ENCODE measurements around the gene STK36.

- TF ChIP-seq, protein P1, sequence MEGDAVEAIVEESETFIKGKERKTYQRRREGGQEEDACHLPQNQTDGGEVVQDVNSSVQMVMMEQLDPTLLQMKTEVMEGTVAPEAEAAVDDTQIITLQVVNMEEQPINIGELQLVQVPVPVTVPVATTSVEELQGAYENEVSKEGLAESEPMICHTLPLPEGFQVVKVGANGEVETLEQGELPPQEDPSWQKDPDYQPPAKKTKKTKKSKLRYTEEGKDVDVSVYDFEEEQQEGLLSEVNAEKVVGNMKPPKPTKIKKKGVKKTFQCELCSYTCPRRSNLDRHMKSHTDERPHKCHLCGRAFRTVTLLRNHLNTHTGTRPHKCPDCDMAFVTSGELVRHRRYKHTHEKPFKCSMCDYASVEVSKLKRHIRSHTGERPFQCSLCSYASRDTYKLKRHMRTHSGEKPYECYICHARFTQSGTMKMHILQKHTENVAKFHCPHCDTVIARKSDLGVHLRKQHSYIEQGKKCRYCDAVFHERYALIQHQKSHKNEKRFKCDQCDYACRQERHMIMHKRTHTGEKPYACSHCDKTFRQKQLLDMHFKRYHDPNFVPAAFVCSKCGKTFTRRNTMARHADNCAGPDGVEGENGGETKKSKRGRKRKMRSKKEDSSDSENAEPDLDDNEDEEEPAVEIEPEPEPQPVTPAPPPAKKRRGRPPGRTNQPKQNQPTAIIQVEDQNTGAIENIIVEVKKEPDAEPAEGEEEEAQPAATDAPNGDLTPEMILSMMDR (IDR thresholded peaks at IDR 0.05) = no peak
- no peak for TF ChIP-seq POLR2A (IDR thresholded peaks at IDR 0.05)
- TF ChIP-seq POLR2AphosphoS5 (IDR thresholded peaks at IDR 0.05) = no peak
- TF ChIP-seq EP300 (IDR thresholded peaks at IDR 0.05) = no peak
These were observed 43.9 kb upstream of the STK36 start for GRCh38 chr2:218627939-218628338.

Measured in sigmoid colon (tissue), 4 donors.